ENCODE data around the gene NAGPA.

DNA sequence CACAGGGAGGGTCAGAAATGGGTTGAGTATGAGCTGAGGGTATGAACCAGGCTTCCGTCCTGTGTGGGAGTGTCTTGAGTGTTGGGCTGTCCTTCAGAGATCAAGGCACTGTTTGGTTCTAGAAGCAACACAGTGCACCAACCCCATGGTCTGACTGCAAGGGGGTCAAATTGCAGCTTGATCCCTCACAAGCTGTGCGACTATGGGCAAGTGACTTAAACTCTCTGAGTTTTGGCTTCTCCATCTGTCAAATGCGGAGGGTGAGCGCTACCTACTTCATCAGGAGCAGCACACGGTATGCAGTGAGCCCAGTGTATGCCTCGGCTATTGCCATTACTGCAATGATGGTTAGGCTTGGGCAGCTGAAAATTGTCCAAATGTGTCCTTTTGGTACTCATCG, 54.6 kb downstream of the NAGPA start:
- TF ChIP-seq GABPA (IDR thresholded peaks at IDR 0.05; ENCODE audit: low read depth) = no peak
- TF ChIP-seq, protein P1, sequence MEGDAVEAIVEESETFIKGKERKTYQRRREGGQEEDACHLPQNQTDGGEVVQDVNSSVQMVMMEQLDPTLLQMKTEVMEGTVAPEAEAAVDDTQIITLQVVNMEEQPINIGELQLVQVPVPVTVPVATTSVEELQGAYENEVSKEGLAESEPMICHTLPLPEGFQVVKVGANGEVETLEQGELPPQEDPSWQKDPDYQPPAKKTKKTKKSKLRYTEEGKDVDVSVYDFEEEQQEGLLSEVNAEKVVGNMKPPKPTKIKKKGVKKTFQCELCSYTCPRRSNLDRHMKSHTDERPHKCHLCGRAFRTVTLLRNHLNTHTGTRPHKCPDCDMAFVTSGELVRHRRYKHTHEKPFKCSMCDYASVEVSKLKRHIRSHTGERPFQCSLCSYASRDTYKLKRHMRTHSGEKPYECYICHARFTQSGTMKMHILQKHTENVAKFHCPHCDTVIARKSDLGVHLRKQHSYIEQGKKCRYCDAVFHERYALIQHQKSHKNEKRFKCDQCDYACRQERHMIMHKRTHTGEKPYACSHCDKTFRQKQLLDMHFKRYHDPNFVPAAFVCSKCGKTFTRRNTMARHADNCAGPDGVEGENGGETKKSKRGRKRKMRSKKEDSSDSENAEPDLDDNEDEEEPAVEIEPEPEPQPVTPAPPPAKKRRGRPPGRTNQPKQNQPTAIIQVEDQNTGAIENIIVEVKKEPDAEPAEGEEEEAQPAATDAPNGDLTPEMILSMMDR (IDR thresholded peaks at IDR 0.05) = no peak

Data from SK-N-SH (cell line).